ENCODE measurements around the gene RAMP3.
"Not testable (repeated sequence)": the region's sequence is repeated elsewhere in the genome, so short reads cannot be mapped to it uniquely, and the experiment has no call there.

RAMP3 gene

DNA sequence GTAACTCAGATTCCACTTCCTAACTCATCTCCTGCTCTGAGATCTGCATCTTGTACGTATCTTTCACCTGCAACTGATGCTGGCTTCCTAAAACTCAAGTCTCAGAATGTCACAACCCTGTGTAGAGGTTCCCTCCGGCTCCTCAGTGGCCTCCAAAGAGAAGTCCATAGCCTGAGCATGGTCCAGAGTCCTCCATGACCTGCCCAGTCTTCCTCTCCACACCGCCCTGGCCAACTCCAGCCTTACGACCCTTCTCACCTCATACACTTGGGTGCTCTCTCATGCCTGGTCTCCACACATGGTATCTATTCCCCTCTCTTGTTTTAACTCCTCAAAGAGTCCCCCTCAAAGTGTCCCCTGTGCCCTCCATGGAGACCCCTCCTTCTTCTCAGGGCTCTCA lies 41.9 kb downstream of the RAMP3 start:
- no peak for DNase-seq

DNA sequence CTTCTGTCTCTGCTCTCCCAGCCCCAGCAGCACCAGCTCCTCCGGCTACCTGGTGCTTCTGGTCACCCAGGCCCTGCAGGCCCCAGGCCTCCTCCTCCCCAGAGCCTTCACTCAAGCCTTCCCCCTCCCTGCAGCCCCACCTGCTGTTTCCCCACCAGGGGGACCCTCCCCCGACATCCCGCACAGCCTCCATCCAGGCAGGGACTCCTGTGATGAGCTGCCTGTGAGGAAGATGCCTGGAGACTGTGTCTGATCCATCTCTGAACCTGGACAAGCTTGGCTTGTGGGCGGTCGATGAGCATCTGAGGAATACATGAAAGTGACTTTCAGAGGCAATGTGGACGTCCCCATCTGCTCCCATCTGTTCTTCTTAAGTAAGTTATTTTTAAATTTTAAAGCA lies 45.0 kb downstream of the RAMP3 start:
- no peak for DNase-seq

GRCh38 chr7:45203036-45203435 lies 45.4 kb downstream of the RAMP3 start:
- DNase-seq = no peak

DNA sequence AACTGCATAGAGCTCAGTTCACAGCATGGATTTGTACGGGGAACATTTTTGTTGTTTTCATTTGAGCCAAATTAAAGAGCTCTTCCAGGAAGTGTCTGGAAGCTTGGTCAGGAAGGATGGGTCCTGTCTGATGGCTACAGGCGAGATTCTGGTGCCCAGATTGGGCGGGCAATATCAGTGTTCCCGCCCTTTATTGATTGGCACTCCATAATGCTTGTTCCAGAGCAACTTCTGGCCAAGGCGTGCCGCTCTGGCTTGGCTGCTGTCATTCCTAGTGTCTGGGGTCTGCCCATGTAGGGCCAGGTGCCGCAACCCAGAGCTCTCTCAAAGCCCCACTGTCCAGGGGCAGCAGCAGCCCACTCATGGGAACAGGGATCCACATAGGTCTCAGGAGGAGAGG lies 45.9 kb downstream of the RAMP3 start:
- no peak for DNase-seq

DNA sequence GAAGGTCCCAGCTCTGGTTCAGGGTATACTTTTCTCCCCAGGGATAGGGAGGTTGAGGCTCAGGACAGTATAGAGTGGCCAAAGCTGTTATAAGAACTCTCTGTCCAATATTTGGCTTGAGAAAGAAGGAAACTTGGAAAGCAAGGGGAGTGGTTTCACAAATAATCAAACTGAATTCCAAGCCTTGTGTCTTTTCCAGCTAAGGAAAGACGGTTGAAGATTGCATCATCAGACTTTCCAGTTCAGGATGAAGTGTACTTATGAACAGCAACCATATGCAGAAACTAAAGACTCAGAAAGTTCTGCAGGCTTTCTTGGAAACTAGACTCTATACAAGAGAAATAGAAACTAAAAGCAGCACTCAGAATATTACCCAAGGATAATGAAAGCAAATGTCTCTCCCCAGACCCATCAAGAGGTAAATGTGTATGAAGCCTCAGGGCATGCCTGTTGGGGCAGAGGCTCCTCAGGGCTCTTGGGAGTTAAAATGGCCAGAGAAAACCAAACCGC lies 46.4 kb downstream of the RAMP3 start:
- DNase-seq = no peak

GRCh38 chr7:45206266-45206665 lies 48.7 kb downstream of the RAMP3 start:
- DNase-seq = not testable (repeated sequence)

GRCh38 chr7:45209909-45210308 lies 52.3 kb downstream of the RAMP3 start:
- DNase-seq = not testable (repeated sequence)

GRCh38 chr7:45211066-45211465 lies 53.5 kb downstream of the RAMP3 start:
- DNase-seq = no peak

DNA sequence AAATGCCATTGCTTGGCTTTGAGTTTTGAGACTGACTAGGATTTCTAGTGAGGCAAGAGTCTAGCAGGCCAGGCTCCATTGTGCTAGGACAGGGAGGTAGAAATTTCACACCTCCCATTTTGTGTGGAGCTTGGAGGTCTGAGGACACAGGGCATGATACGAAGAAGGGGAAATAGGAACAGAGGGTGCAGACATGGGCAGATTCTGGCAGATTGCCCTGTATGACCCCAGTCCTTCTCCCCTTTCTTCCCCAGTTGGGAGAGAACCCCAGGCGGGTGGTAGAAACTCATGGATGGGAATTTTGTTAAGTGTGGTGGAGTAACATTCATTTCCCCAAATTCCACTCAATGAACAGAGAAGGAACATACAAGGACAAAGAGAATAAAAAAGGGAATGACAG lies 54.4 kb downstream of the RAMP3 start:
- DNase-seq = no peak

DNA sequence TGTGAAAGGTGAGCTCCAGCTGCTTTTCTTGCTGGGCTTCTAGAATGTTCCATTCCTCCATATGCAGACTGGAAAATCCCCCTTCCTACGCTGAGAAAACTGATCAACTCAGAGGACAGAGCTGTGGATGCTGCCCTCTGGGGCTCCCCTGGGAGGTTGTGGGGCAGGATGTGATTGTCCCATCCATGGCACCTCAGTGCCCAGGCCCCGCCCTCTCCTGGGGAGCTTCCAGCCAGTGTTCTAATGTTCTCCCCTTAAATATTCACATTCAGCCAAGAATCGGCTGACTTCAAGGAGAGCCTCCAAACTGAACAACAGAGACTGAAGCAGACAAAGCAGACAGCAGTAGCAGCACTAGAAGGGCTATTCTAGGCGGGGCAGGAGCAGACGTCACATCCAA lies 55.0 kb downstream of the RAMP3 start:
- no peak for DNase-seq

- no peak for DNase-seq
These were observed 58.0 kb downstream of the RAMP3 start for GRCh38 chr7:45215601-45216062.

DNA sequence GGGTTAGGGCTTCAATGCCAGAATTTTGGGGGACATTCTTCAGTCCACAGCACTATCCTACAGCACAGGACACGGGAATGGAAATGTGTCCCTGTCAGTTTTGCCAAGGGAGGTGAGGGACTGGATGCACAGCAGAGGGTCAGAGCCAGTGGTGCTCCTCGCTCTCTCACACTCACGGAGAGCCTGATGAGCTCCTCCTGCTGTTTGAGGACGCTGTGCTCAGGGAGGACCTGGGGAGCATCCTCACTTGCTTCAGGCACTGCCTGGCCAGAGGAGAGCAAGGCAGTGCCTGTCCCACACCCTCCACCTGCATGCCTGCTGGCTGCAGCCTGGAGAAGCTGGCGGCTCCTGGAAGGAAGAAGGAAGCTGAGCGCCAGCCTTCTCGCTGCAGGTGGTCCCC lies 58.6 kb downstream of the RAMP3 start:
- no peak for DNase-seq

- DNase-seq = no peak
These were observed 59.1 kb downstream of the RAMP3 start for GRCh38 chr7:45216622-45217165.

DNA sequence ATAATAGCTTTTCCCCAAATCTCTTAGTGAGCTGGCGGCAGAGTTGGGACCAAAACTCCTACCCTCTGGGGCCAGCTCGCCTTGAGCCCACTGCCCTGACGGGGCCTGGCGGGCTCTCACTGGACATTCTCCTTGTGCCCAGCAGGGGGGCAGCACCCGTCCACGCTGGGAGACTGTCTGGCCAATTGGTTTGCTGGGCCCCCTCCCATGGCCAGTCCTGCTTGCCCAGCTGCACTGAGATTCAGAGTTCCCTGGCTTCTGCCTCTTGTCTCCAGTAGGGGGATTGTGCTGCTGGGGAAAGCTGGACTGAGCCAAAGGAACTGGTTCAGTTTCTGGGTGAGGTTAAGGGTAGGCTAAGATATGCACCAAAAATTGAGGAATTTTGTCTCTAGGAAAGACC lies 59.8 kb downstream of the RAMP3 start:
- no peak for DNase-seq

DNA sequence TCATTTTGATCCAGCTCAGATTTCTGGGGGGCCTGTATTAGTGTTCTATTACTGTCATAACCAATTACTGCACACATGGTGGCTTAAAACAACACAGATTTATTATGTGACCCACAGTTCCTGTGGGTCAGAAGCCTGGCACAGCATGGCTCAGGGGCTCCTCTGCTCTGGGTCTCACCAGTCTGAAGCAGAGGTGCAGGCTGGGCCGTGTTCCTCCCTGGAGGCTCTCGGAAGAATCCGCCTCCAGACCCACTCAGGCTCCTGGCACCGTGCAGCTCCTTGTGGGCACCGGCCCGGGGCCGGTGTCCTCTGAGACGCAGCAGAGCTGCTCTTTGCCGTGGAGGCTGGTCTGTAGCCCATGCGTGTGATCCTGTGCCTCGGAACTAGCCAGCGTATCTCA lies 61.5 kb downstream of the RAMP3 start:
- DNase-seq = no peak

DNA sequence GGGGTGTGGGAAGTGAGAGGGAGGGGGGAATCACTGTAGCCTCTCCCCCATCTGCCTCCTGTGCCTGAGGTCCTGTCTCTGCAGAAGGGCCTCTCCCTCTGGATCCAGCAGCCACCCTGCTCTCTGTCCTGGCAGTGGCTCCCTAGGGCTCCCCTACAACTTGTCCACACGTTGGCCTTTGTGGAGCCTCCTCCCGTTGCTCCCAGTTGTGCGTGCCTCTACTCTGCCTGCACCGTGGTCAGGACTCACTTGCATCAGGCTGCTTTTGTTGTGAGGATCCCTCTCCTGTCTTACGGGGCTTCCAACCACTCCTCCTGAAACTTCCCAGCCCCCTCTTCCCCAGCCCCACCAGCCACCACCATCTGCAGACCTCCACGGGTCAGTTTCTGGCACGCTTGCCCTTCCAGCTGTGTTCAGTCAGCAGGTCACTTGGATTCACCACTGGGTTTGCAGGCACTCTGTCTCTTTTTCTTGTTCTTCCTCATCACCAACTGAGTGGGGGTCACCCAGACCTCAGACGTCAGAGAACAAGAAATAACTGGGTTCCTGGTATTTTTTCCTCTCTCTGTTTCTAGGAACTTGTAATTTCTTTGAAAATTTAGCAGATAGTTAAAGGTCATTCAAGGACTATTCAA lies 62.3 kb downstream of the RAMP3 start:
- DNase-seq = no peak

GRCh38 chr7:45220846-45221618 lies 63.4 kb downstream of the RAMP3 start:
- DNase-seq = no peak

- DNase-seq = no peak
These were observed 64.5 kb downstream of the RAMP3 start for GRCh38 chr7:45221896-45222604.

GRCh38 chr7:45223078-45223477 lies 65.5 kb downstream of the RAMP3 start:
- DNase-seq = no peak

GRCh38 chr7:45223728-45224630 lies 66.4 kb downstream of the RAMP3 start:
- DNase-seq = no peak

DNA sequence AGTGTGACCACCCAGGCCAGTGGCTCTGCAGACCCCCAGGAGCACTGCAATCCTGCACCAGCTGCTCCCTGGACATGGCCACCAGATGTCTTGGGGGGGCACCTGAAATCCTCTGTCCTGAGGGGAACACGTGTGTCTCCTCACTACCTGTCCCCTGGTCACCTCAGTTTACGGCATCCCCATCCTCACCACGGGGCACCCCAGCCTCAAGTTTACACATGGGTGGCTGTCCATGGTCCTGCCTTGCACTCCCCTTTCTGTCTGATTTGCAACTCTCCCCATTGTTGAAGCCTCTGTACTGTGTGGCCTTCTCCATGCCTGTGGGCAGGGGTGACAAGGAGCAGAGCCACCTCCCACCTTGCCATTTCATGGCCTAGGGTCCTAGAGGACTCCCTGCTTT lies 67.2 kb downstream of the RAMP3 start:
- DNase-seq = no peak

DNA sequence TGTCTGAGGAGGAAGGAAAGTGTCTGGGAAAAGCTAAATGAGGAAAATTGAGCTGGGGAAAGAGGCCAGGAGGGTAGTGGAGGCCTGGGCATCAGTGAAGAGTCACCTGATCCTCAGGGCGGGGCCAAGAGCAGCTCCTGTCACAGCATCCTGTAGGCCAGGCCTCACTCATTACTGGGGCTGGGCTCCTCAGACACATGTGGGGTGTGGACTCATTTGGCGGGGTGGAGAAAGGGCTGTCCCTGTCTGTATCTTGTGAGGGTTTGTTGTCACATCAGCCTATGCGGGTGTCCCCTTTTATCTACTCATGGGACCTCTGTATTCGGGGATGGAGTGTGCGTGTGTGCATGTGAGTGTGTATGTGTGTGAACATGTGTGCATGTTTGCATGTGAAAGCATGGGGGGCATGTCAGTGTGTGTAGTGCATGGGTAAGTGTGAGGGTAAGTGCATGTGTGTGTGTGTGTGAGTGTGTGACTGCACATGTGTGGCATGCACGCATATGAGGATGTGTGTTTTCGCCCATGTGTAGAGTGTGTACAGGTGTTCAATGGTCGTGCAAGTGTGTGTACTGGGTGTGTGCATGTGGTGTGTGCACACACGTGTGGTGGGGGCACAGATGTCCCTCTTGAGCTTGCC lies 67.8 kb downstream of the RAMP3 start:
- DNase-seq = no peak

Data from CD4-positive, alpha-beta T cell treated with Interleukin-17A for 1 hour (primary cell).